ENCODE data around the gene EGFLAM.

EGFLAM gene

GRCh38 chr5:38478878-38479277, 220.5 kb downstream of the EGFLAM start:
- DNase-seq: no peak

GRCh38 chr5:38479315-38479904, 221.1 kb downstream of the EGFLAM start:
- no peak for DNase-seq

- DNase-seq: no peak
These were observed 225.5 kb downstream of the EGFLAM start for GRCh38 chr5:38483805-38484398.

- DNase-seq: no peak
These were observed 235.8 kb downstream of the EGFLAM start for GRCh38 chr5:38494175-38494574.

GRCh38 chr5:38494763-38495162, 236.4 kb downstream of the EGFLAM start:
- no peak for DNase-seq

DNA sequence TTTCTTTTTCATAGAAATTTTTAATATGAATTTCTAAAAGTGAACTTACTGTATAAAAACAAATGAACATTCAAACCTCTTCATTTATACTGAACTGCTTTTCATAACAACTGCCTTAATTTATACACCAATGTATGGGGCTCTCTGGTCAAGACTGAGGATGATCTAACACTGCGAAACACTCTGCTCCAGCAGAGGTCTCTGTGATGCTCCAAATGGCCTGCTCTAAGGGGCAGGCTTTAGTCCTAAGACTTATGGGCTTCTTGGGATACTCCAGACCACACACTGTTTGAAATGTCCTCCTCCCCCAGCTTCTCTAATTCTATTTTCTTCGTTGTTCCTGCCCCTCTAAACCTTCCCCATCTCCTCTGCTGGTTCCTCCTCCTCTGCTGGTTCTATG, 239.6 kb downstream of the EGFLAM start:
- DNase-seq: no peak

DNA sequence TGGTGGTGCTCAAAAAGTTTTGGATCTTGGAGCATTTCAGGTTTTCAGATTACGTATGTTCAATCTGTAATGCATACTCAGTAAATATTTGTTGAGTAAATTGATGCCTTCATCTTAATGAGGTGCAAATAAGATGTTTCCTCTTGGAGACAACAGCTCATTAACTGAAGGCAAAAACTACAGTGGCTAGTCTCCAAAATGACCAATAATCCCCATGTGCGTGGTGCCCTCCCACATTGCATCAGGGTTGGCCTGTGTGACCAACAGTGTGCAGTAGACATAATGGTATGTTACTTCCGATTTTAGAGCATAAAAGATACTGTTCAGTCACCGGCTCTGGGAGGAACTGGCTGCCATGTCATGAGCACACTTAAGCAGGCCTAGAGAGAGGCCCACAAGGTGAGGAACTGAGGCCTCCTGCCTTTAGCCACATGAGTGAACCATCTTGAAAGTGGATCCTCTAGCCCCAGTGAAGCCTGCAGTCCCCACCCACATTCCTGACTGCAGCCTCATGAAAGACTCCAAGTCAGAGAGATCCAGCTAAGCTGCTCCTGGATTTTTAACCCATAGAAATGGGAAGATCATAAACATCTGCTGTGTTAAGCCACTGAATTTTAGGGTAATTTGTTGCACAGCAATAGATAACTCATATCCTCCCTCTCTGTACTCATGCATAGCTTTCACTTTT, 242.4 kb downstream of the EGFLAM start:
- no peak for DNase-seq

GRCh38 chr5:38506302-38506701, 247.9 kb downstream of the EGFLAM start:
- peak; percentile 44 for DNase-seq

- no peak for DNase-seq
These were observed 250.8 kb downstream of the EGFLAM start for GRCh38 chr5:38509185-38509584.
